ENCODE results near the gene BCL2L13.

- no peak for TF ChIP-seq CREB1 (CRISPR knock-in tag; IDR thresholded peaks at IDR 0.05)
- no peak for TF ChIP-seq MAX (CRISPR knock-in tag; IDR thresholded peaks at IDR 0.05)
Measured at GRCh38 chr22:17678817-17679385, 40.3 kb downstream of the BCL2L13 start.
